GM21423 (cell line): ENCODE results near the gene PFKFB3.
"Not testable (repeated sequence)": the region's sequence is repeated elsewhere in the genome, so short reads cannot be mapped to it uniquely, and the experiment has no call there.

Source experiments
- ATAC-seq: cut with Tn5 transposase; IDR thresholded peaks from one replicate; pipeline ENCODE4 v1.9.1; 2021; ENCODE audit warnings: mild to moderate bottlenecking, moderate library complexity; ENCODE audit not compliant: unreplicated experiment

The PFKFB3 gene

GRCh38 chr10:6177880-6178281 lies 24.9 kb upstream of the PFKFB3 start:
- ATAC-seq, result no peak

GRCh38 chr10:6178581-6178980 lies 24.2 kb upstream of the PFKFB3 start:
- ATAC-seq, result no peak

- no peak for ATAC-seq
These were observed 23.7 kb upstream of the PFKFB3 start for GRCh38 chr10:6179078-6179477.

DNA sequence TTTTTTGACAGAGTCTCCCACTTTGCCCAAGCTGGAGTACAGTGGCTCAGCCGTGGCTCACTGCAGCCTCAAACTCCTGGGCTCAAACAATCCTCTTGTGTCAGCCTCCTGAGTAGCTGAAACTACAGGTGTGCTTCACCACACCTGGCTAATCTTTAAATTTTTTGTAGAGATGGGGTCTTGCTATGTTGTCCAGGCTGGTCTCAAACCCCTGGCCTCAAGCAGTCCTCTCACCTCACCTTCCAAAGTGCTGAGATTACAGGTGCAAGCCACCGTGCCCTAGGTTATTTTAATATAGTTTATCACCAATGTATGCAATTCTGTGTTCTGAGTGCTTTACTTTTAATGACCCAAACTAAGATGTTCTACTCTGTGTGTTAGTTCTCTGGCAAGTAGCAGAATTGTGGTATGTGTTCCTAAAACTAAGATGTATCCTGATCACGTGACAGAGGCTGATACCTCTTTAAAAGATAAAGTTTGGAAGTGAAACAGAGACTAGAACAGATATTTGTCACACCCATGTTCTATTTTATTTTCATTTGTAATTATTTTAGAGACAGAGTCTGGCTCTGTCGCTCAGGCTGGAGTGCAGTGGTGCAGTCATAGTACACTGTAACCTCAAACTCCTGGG lies 22.1 kb upstream of the PFKFB3 start:
- ATAC-seq, result no peak

GRCh38 chr10:6181249-6181648 lies 21.5 kb upstream of the PFKFB3 start:
- ATAC-seq, result no peak

DNA sequence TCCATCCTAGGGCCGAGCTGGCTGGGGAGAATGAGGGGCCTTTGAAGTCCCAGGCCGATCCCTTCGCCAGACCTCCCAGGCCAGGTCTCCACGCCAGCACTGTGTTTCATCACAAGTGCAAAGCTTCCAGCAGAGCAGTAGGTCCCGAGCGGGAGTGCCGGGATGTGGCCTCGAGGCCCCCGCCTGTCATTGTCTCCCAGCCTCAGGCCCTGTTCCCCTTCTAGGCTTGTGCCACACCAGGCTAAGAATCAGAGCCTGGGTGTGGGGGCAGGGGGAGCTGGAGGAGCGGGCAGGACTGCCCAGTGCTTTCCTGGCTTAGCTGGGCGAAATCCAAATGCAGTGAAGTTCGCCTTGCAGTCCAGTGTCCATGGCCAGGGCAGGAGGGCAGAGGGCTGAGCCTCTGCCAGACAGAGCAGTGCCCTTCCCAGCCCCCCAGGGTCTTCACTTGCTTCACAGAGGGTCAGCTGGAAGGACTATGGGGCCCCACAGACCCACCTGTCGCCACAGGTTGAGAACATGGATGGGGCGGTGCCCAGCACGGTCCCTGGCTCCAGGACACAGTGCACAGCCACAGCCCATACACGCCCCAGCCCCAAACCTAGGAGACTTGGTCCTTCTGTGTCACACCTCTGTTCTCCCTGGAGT lies 20.2 kb upstream of the PFKFB3 start:
- ATAC-seq, result no peak

DNA sequence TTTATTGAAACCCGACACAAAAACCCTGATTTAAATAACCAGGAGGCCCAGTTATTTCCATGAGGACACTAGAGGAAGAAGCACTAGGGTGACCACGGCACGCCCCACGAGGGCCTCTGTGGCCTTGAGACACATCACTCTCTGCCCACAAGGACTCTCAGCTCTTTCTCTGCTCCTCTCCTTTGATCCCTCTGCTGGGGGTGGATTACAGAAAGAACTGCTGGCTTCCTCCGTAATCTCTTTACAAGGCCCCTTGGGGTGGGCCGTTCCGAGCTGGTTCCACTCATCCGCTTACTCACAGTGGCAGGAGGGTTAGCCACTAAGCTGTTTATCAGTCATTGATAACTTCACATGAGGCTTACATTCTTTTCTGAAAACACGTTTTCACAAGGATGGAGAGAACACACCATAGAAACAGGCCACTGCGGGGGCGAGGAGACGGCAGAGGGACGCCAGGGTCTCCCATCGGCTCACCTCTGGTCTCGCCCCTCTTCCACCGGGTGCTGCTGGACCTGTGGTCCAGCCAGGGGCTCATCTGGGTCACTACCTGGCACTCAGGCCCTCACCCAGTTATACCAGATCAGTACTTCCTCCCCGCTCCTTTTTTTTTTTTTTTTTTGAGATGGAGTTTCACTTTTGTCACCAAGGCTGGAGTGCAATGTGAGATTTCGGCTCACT lies 17.6 kb upstream of the PFKFB3 start:
- no peak for ATAC-seq

DNA sequence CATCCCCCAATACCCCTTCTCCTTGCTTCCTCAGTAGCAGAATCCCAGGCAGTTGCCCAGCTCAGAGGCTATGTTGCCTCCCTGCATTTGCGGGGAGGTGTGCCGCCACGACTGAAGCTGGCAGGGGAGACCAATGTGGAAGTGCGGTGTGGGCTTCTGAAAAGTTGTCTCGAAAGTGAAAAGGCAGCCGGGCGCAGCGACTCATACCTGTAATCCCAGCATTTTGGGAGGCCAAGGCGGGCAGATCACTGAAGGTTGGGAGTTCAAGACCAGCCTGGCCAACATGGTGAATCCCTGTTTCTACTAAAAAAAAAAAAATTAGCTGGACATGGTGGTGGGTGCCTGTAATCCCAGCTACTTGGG lies 15.9 kb upstream of the PFKFB3 start:
- no peak for ATAC-seq

GRCh38 chr10:6187278-6187677 lies 15.5 kb upstream of the PFKFB3 start:
- ATAC-seq, result no peak

DNA sequence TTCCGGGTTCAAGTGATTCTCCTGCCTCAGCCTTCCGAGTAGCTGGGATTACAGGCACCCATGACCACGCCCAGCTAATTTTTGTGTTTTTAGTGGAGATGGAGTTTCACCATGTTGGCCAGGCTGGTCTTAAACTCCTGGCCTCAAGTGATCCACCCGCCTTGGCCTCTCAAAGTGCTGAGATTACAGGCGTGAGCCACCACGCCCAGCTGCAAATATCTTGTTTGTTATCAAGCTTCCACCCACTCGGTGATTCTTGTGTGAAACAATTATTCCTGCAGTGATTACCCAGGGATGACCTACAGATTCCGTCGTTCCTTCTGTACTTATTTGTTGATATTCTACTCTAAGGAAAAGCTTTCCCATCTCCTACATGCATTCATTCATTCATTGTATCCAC lies 12.7 kb upstream of the PFKFB3 start:
- ATAC-seq, result not testable (repeated sequence)

GRCh38 chr10:6191147-6191546 lies 11.6 kb upstream of the PFKFB3 start:
- no peak for ATAC-seq

- no peak for ATAC-seq
These were observed 11.2 kb upstream of the PFKFB3 start for GRCh38 chr10:6191569-6191968.

DNA sequence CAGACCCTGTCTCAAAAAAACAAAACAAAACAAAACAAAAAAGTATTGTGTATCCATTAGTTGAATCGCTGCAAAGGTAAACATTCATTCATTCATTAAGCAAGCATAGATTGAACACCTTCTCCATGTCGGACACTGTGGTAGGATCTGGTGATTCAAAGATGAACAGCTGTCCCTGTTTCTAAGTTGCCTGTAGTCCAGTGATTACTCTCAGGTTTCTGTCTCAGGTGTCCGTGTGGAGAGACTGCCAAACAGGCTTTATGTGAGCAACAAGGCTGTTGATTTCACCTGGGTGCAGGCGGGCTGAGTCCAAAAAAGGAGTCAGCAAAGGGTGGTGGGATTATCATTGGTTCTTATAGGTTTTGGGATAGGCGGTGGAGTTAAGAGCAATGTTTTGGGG lies 9.4 kb upstream of the PFKFB3 start:
- ATAC-seq, result not testable (repeated sequence)

DNA sequence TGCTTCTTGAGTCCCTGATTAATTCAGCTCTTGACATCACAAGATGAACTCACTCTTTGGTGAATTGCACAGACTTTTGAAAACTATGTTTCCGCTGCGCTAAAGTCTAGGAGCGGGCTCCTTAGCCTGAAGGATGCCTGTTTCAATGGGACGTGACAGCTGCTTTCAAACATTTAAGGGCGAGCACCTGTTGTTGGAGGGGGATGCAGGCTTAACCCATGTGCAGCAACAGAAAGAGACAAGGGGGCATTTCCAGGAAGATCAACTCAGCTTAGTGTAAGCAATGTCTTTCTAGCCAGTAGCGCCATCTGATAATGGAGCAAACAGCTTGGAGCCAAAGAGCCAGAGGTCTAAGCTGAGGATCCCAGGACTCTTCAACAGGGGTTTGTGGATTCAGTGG lies 8.4 kb upstream of the PFKFB3 start:
- no peak for ATAC-seq

DNA sequence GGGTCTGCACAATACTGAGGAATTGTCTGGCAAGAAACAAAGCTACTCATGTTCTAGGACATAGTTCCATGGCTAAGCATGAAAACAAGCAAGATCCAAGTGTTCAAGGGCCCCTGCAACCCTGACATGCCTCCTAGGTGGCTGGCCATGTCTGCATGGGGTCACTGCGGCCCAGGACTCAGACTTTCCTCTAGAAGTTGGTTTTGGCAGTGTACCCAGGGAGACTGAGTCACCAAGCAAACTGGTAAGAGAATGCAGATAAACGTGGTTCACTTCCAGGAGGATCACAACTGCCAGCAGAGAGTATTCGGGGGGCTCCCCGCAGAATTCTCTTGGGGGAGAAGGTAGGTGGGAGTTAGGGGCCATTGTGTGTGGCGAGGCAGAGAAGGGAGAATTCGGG lies 7.4 kb upstream of the PFKFB3 start:
- no peak for ATAC-seq

GRCh38 chr10:6195846-6196245 lies 6.9 kb upstream of the PFKFB3 start:
- ATAC-seq, result no peak

DNA sequence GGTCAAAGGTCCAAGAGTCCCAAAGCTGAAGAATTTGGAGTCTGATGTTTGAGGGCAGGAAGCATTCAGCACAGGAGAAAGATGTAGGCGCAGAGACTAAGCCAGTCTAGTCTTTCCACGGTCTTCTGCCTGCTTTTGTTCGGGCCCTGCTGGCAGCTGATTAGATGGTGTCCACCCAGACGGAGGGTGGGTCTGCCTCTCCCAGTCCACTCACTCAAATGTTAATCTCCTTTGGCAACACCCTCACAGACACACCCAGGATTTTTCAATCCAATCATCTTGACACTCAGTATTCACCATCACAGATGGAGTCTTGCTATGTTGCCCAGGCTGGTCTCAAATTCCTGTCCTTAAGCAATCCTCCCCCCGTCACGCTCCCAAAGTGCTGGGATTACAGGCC lies 6.2 kb upstream of the PFKFB3 start:
- ATAC-seq, result not testable (repeated sequence)

DNA sequence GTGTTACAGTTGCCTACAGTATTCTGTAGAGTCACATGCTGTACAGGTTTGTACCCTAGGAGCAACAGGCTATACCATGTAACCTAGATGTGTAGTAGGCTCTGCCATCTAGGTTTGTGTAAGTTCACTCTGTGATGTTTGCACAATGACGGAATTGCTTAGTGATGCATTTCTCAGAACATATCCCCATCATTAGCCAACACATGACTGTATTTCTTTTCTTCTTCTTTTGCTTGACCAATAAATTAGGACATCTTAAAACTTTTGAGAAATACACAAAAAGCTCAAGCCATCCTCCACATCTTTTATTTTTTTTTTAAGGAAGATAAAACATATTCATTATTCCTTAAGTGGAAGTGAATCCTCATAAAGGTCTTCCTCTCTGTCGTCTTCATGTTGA lies 5.4 kb upstream of the PFKFB3 start:
- no peak for ATAC-seq

GRCh38 chr10:6198171-6198570 lies 4.6 kb upstream of the PFKFB3 start:
- no peak for ATAC-seq

- ATAC-seq, result no peak
These were observed 3.5 kb upstream of the PFKFB3 start for GRCh38 chr10:6199131-6199733.

GRCh38 chr10:6200440-6200733 lies 2.3 kb upstream of the PFKFB3 start:
- ATAC-seq, result no peak
